K562 (cell line): Measurements from ENCODE around the gene ERG28. TPM values are rescaled to one million over a fixed set of nuclear protein-coding genes. Genes with fewer than 3 reads are reported as not detected.

Experiments used
- ATAC-seq: fragments of 200-7000 bp; cut with Tn5 transposase; 3 replicates; pipeline ENCODE4 v1.9.1; 2020; ENCODE audit warnings: moderate library complexity
- BruUV-seq: library from RNA; stranded (reverse); fragments of 400-500 nt; replicated peaks from 2 replicates; lab custom pipeline; 2021; lab: Mats Ljungman, UMichigan
- CTCF ChIA-PET: fragments of 300-600 bp; formaldehyde crosslinking; extraction: SDS; loops from one replicate; lab custom pipeline; 2021; ENCODE audit warnings: low intra/inter-chr PET ratio; lab: Yijun Ruan, JAX
- POLR2A ChIA-PET: fragments of 300-600, 350-650 bp; sonication (Branson Sonifier 250); formaldehyde crosslinking; extraction: SDS; loops from one replicate; lab custom pipeline; 2021; ENCODE audit warnings: antibody characterized with exemption, inconsistent platforms; lab: Yijun Ruan, JAX
- DNase-seq, 4 experiments: peaks; one replicate each; pipeline versions ENCODE4 v3.0.0 to v3.0.0-alpha.2; 2011 to 2018; ENCODE audit warnings: low spot score in 3 of 4, mixed read lengths in 3 of 4; ENCODE audit errors: extremely low read depth in 1 of 4
- FAIRE-seq: peaks from 2 replicates; lab custom pipeline; 2011; peaks lifted over from hg19 to GRCh38; lab: Jason Lieb, UNC
- H2AFZ ChIP-seq: 2 replicates; pipeline ENCODE4 v1.6.0; 2011; ENCODE audit warnings: low read depth, low read length, control low read depth, inconsistent platforms
- H3K27ac ChIP-seq: fragments of 200-600 bp; 3 replicates; pipeline ENCODE4 v1.8.0; 2011; ENCODE audit warnings: low read depth, mild to moderate bottlenecking, control low read depth, inconsistent platforms, low read length, moderate library complexity, mixed read lengths; ENCODE audit errors: extremely low read depth
- H3K27me3 ChIP-seq, 2 experiments: fragments of 300-600 bp in 1 of 2; 2 replicates in 1 of 2; 3 replicates in 1 of 2; pipeline versions ENCODE4 v1.6.0 to v1.8.0; 2011; ENCODE audit warnings: inconsistent platforms in 2 of 2, low read length in 2 of 2, mild to moderate bottlenecking in 1 of 2, mixed read lengths in 1 of 2, moderate library complexity in 1 of 2; ENCODE audit not compliant: control insufficient read depth in 2 of 2, insufficient read depth in 2 of 2
- H3K36me3 ChIP-seq: fragments of 300-600 bp; 3 replicates; pipeline ENCODE4 v1.8.0; 2011; ENCODE audit warnings: mild to moderate bottlenecking, low read length, inconsistent platforms; ENCODE audit not compliant: control insufficient read depth, insufficient read depth
- H3K4me1 ChIP-seq, 2 experiments: fragments of 200-600 bp in 1 of 2; replicated peaks in 1 of 2; 2 replicates in 1 of 2; 3 replicates in 1 of 2; pipeline versions ENCODE4 v1.5.1 to v1.8.0; 2011; ENCODE audit warnings: inconsistent platforms in 2 of 2, low read length in 2 of 2, mild to moderate bottlenecking in 1 of 2, mixed read lengths in 1 of 2, moderate library complexity in 1 of 2; ENCODE audit not compliant: control insufficient read depth in 2 of 2, insufficient read depth in 2 of 2
- H3K4me2 ChIP-seq: 2 replicates; pipeline ENCODE4 v1.6.1; 2011; ENCODE audit warnings: low read length, control low read depth, inconsistent platforms, mixed read lengths; ENCODE audit not compliant: insufficient read depth
- H3K4me3 ChIP-seq: fragments of 200-600 bp; sonication (generic), shearing (Covaris generic); 2 replicates; pipeline ENCODE4 v1.5.1; 2016; ENCODE audit warnings: control low read depth, inconsistent platforms
- H3K79me2 ChIP-seq: fragments of 200-600 bp; 3 replicates; pipeline ENCODE4 v1.8.0; 2011; ENCODE audit warnings: low read length, inconsistent platforms; ENCODE audit not compliant: control insufficient read depth, insufficient read depth
- H3K9ac ChIP-seq, 2 experiments: 2 replicates each; pipeline versions ENCODE4 v1.6.0 to v1.6.1; 2011; ENCODE audit warnings: low read depth in 2 of 2, low read length in 2 of 2, control low read depth in 1 of 2, inconsistent platforms in 1 of 2, mild to moderate bottlenecking in 1 of 2, mixed read lengths in 1 of 2; ENCODE audit not compliant: insufficient read depth in 1 of 2
- H3K9me1 ChIP-seq: one replicate; pipeline ENCODE4 v1.6.0; 2011; ENCODE audit warnings: inconsistent platforms, mild to moderate bottlenecking, low read length, moderate library complexity; ENCODE audit not compliant: control insufficient read depth, insufficient read depth
- H3K9me3 ChIP-seq: replicated peaks from 2 replicates; pipeline ENCODE4 v1.5.1; 2011; ENCODE audit warnings: low read depth, low read length, inconsistent platforms; ENCODE audit not compliant: control insufficient read depth, insufficient read depth
- H4K20me1 ChIP-seq: replicated peaks from 2 replicates; pipeline ENCODE4 v1.6.1; 2011; ENCODE audit warnings: low read length, inconsistent platforms, mixed read lengths; ENCODE audit not compliant: control insufficient read depth, insufficient read depth
- CAMTA2 ChIP-seq: fragments of 250-450 bp; sonication (Bioruptor Pico); conservative IDR thresholded peaks from 2 replicates; pipeline ENCODE4 v1.5.1; 2022
- CBX3 ChIP-seq, 2 experiments: IDR thresholded peaks; 1 replicate in 1 of 2; 2 replicates in 1 of 2; pipeline ENCODE4 v1.6.1; 2012; ENCODE audit warnings: inconsistent platforms in 2 of 2, low read length in 2 of 2, borderline replicate concordance in 1 of 2, control low read depth in 1 of 2
- CCAR2 ChIP-seq: fragments of 200-400 bp; formaldehyde crosslinking; IDR thresholded peaks from 2 replicates; pipeline ENCODE4 v1.6.1; 2017; ENCODE audit warnings: mild to moderate bottlenecking, low read depth, low read length
- DPF2 ChIP-seq: fragments of 450-650 bp; IDR thresholded peaks from 2 replicates; pipeline ENCODE4 v1.6.1; 2016
- GTF3C2 ChIP-seq: IDR thresholded peaks from 3 replicates; pipeline ENCODE4 v1.6.1; 2011; ENCODE audit warnings: borderline replicate concordance, mild to moderate bottlenecking, moderate library complexity; ENCODE audit not compliant: insufficient read length; ENCODE audit errors: extremely low read depth
- JUNB ChIP-seq: fragments of 450-650 bp; formaldehyde crosslinking; conservative IDR thresholded peaks from 2 replicates; pipeline ENCODE4 v1.4.0; 2020; ENCODE audit warnings: mild to moderate bottlenecking
- JUND ChIP-seq, 2 experiments: IDR thresholded peaks; 2 replicates in 1 of 2; 3 replicates in 1 of 2; pipeline ENCODE4 v1.6.1; 2011; ENCODE audit warnings: borderline replicate concordance in 2 of 2, low read depth in 2 of 2, low read length in 2 of 2, improper control_type of control experiment in 1 of 2, missing biosample characterization in 1 of 2, missing genetic modification characterization in 1 of 2, missing genetic modification reagents in 1 of 2
- MYNN ChIP-seq, 2 experiments: sonication (generic); formaldehyde crosslinking in 1 of 2; IDR thresholded peaks; 2 replicates each; pipeline versions ENCODE4 v1.5.0 to v1.6.1; 2016 to 2020; ENCODE audit warnings: antibody characterized with exemption in 1 of 2, missing genetic modification reagents in 1 of 2
- POLR2A ChIP-seq: fragments of 450-650 bp; conservative IDR thresholded peaks from 2 replicates; pipeline ENCODE4 v1.6.1; 2016
- RBM39 ChIP-seq: fragments of 200-400 bp; formaldehyde crosslinking; optimal IDR thresholded peaks from 2 replicates; pipeline ENCODE3; 2018; ENCODE audit warnings: low read depth, low read length
- RFX7 ChIP-seq: fragments of 250-450 bp; sonication (Bioruptor Pico); IDR thresholded peaks from 2 replicates; pipeline ENCODE4 v1.5.1; 2021; ENCODE audit warnings: mild to moderate bottlenecking
- SMAD1 ChIP-seq: fragments of 150-350 bp; IDR thresholded peaks from 2 replicates; pipeline ENCODE4 v1.6.1; 2014; ENCODE audit warnings: low read length, low read depth; ENCODE audit not compliant: partially characterized antibody
- SPI1 ChIP-seq: IDR thresholded peaks from 2 replicates; pipeline ENCODE4 v1.6.1; 2011; ENCODE audit warnings: low read depth, low read length, control low read depth, borderline replicate concordance
- STAT5A ChIP-seq: IDR thresholded peaks from 2 replicates; pipeline ENCODE4 v1.6.1; 2012; ENCODE audit warnings: low read length, inconsistent platforms, borderline replicate concordance
- TAL1 ChIP-seq: fragments of 450-650 bp; IDR thresholded peaks from 2 replicates; pipeline ENCODE4 v1.6.1; 2016; ENCODE audit warnings: mild to moderate bottlenecking
- ZNF282 ChIP-seq: sonication (generic); formaldehyde crosslinking; IDR thresholded peaks from 2 replicates; pipeline ENCODE4 v1.8.1; 2023; ENCODE audit warnings: missing genetic modification reagents
- WGBS: fragments of 100-300 bp; shearing (Covaris generic); methylation state at CpG from one replicate; pipeline ENCODE4 v1.1.6; 2016; ENCODE audit warnings: low coverage, mixed read lengths; ENCODE audit not compliant: insufficient coverage; ENCODE audit errors: missing lambda C conversion rate; 5-methylcytosine and 5-hydroxymethylcytosine counted together
- in situ Hi-C: fragments of 300-500 bp; cut with MboI; formaldehyde crosslinking; loops from 4 replicates; pipeline ENCODE4 v1.15.0; 2018; ENCODE audit warnings: inconsistent platforms, mixed read lengths
- intact Hi-C: fragments of 100-400 bp; cut with micrococcal nuclease; formaldehyde crosslinking; loops from 2 replicates; pipeline ENCODE4 v1.14.2; 2022
- polyA plus RNA-seq, 8 experiments: library from polyadenylated mRNA; depleted of rRNA in 4 of 8; stranded (reverse) in 5 of 8; unstranded in 3 of 8; fragments of >200 nt; fragmentation: Nextera tagmentation in 2 of 8; fragmentation: Illumina TruSeq in 1 of 8; extraction: Ambion mirVana in 2 of 8; extraction: Trizol in 1 of 8; gene quantifications; 2 replicates each; pipeline versions ENCODE4 v1.2.1 to v1.2.3, GENCODE V29; 2011 to 2014; ENCODE audit warnings: inconsistent platforms in 1 of 8, missing spikeins in 1 of 8
- total RNA-seq, 7 experiments: library from RNA; depleted of rRNA in 6 of 7; stranded (reverse); fragments of >200 nt in 6 of 7; fragmentation: Illumina TruSeq in 2 of 7; extraction: Trizol in 2 of 7; gene quantifications; 2 replicates each; pipeline versions ENCODE4 v1.2.1 to v1.2.3, GENCODE V29; 2011 to 2021; ENCODE audit warnings: low replicate concordance in 1 of 7

The ERG28 gene
- total and polyA plus RNA-seq, 9 of the 15 experiments (the other 6 are each of a cell fraction or from before 2014, with no cell fraction given), result 3.1 to 34.2 (median 14.2) TPM

GRCh38 chr14:75646762-75647161 is 13.9 kb downstream of the ERG28 start:
- Histone ChIP-seq H3K79me2 (no peaks in the 10 kb centered on the region), H4K20me1 (no peaks in the 10 kb centered on the region), H3K36me3 (peaks cover 20% of the 10 kb centered on the region; the same call in 2 of the 3 replicates), H3K9me1 (no peaks in the 10 kb centered on the region), H3K4me3 (no peak overlapping the region), H3K27ac (no peak overlapping the region), H3K9me3 (no peaks in the 10 kb centered on the region), H3K4me2 (no peak overlapping the region), H2AFZ (no peak overlapping the region), H3K9ac (no peak overlapping the region), H3K27me3 (peaks cover 0 to 5% of the 10 kb centered on the region in 2 experiments; a peak in 2 of 5 replicates), H3K4me1 (peaks cover 0 to 5% of the 10 kb centered on the region in 2 experiments; a peak in 2 of 5 replicates)
- in situ Hi-C loops (no loop called here), intact Hi-C loops (no loop called here)
- BruUV-seq, result no TSS peak
- no peak for ATAC-seq
- TF ChIP-seq CCAR2 (no peak), POLR2A (no peak), ZNF282 (CRISPR knock-in tag) (no peak), CBX3 (IDR thresholded peaks at IDR 0.05; ENCODE audit: borderline replicate concordance in 1 of 2, low read length in 2 of 2) (no peak), SPI1 (no peak)
- no peak for DNase-seq
- CTCF ChIA-PET, result no interaction called here
- POLR2A ChIA-PET, result interaction anchor here (0.7 to 1.0 kb wide), 2 partner anchors 14 to 23 kb away, joined by 3 to 4 read pairs; partner anchors contain the start of genes ERG28 and TTLL5
- 39% methylated on average over 4 of the region's 6 CpGs for WGBS
- FAIRE-seq, result no peak

DNA sequence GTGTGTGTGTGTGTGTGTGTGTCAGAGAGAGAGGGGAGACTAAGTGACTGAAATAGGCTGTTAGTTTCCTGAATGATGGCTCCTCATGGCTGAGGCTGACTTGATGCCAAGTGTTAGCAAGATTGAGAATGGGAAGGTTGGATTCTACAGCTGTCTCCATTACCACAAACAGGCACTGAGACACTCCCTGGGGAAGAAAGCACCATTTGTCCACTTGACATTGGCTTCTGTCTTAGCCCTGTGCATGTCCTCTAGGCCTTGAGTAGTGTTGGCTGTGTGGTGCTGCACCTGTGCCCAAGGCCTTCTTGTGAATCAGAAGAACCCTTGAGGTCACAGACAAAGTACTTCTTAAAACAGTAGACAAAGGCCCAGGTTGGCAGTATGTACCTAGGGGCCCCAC is 15.6 kb downstream of the ERG28 start:
- H2AFZ ChIP-seq, result no peak overlapping the region
- no peak for ATAC-seq
- no peaks in the 10 kb centered on the region for H3K9me3 ChIP-seq
- H3K4me2 ChIP-seq, result no peak overlapping the region
- DNase-seq, result no peak
- no peak overlapping the region for H3K27ac ChIP-seq
- H3K9me1 ChIP-seq, result no peaks in the 10 kb centered on the region
- peaks cover 5% of the 10 kb centered on the region; the same call in 1 of the 3 replicates for H3K36me3 ChIP-seq
- CTCF ChIA-PET, result no interaction called here
- FAIRE-seq, result no peak
- no peak overlapping the region for H3K9ac ChIP-seq
- peaks cover 0 to 6% of the 10 kb centered on the region in 2 experiments; a peak in 2 of 5 replicates for H3K27me3 ChIP-seq
- no peaks in the 10 kb centered on the region for H3K79me2 ChIP-seq
- intact Hi-C loops (no loop called here), in situ Hi-C loops (no loop called here)
- BruUV-seq, result no TSS peak
- H4K20me1 ChIP-seq, result no peaks in the 10 kb centered on the region
- H3K4me3 ChIP-seq, result no peak overlapping the region
- H3K4me1 ChIP-seq, result peaks cover 0 to 5% of the 10 kb centered on the region in 2 experiments; a peak in 2 of 5 replicates
- POLR2A ChIA-PET, result no interaction called here
- TF ChIP-seq CAMTA2 (CRISPR knock-in tag), result no peak
- no peak for TF ChIP-seq GTF3C2
- TF ChIP-seq TAL1, result no peak
- no peak for TF ChIP-seq RFX7
- TF ChIP-seq DPF2, result no peak
- TF ChIP-seq JUND (IDR thresholded peaks at IDR 0.05; ENCODE audit: borderline replicate concordance, low read depth, low read length), result no peak
- no peak for TF ChIP-seq JUND (tag; IDR thresholded peaks at IDR 0.05; ENCODE audit: borderline replicate concordance, low read depth, low read length)
- TF ChIP-seq SMAD1, result no peak
- TF ChIP-seq STAT5A, result no peak
- TF ChIP-seq MYNN (IDR thresholded peaks at IDR 0.05), result no peak
- TF ChIP-seq MYNN (CRISPR knock-in tag; IDR thresholded peaks at IDR 0.05), result no peak
- no peak for TF ChIP-seq JUNB (CRISPR knock-in tag)
- TF ChIP-seq RBM39, result no peak
